ENCODE measurements around the gene URGCP.

DNA sequence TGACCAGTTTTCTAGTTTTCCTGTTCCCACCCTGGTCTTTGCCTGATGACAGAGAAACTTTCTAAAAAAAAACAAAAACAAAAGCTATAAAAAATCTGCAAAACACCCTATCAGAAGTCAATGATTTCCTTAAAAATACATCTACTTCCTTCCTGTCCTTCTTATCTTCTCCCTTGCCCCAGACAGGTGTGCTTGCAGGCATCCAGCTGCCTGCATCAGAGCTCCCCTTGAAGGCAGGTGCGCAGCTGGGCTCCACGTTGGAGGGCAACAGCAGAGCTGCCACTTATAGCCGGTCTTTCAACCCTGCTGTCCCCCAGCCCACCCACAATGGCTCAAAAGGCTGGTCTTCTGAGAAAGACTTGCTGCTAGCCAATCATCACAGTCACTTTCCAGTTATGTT is 49.6 kb upstream of the URGCP start:
- TF ChIP-seq, protein P1, sequence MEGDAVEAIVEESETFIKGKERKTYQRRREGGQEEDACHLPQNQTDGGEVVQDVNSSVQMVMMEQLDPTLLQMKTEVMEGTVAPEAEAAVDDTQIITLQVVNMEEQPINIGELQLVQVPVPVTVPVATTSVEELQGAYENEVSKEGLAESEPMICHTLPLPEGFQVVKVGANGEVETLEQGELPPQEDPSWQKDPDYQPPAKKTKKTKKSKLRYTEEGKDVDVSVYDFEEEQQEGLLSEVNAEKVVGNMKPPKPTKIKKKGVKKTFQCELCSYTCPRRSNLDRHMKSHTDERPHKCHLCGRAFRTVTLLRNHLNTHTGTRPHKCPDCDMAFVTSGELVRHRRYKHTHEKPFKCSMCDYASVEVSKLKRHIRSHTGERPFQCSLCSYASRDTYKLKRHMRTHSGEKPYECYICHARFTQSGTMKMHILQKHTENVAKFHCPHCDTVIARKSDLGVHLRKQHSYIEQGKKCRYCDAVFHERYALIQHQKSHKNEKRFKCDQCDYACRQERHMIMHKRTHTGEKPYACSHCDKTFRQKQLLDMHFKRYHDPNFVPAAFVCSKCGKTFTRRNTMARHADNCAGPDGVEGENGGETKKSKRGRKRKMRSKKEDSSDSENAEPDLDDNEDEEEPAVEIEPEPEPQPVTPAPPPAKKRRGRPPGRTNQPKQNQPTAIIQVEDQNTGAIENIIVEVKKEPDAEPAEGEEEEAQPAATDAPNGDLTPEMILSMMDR (IDR thresholded peaks at IDR 0.05), result no peak
- TF ChIP-seq POLR2A (IDR thresholded peaks at IDR 0.05) (no peak), POLR2AphosphoS5 (IDR thresholded peaks at IDR 0.05; ENCODE audit: insufficient read depth in 1 of 2, low read depth in 1 of 2) (no peak)
